ENCODE data around the gene PIK3R1.

The PIK3R1 gene

GRCh38 chr5:68257210-68257609, 41.7 kb downstream of the PIK3R1 start:
- no peak for DNase-seq (ENCODE audit: low read depth, low spot score)
- in situ Hi-C loops (cut with HindIII; ENCODE audit: low sequenced_read_pairs), result no loop called here
- no peak overlapping the region for H3K4me3 ChIP-seq (ENCODE audit: low read depth, low read length)
- TF ChIP-seq CTCF (IDR thresholded peaks at IDR 0.05; ENCODE audit: low read depth, low read length), result no peak

GRCh38 chr5:68258531-68258930, 43.0 kb downstream of the PIK3R1 start:
- no peak for DNase-seq (ENCODE audit: low read depth, low spot score)
- TF ChIP-seq CTCF (IDR thresholded peaks at IDR 0.05; ENCODE audit: low read depth, low read length), result no peak
- in situ Hi-C loops (cut with HindIII; ENCODE audit: low sequenced_read_pairs), result no loop called here
- no peak overlapping the region for H3K4me3 ChIP-seq (ENCODE audit: low read depth, low read length)

- H3K4me3 ChIP-seq (ENCODE audit: low read depth, low read length), result no peak overlapping the region
- no peak for DNase-seq (ENCODE audit: low read depth, low spot score)
- in situ Hi-C loops (cut with HindIII; ENCODE audit: low sequenced_read_pairs), result no loop called here
- TF ChIP-seq CTCF (IDR thresholded peaks at IDR 0.05; ENCODE audit: low read depth, low read length), result no peak
Observed at GRCh38 chr5:68259700-68260099, 44.1 kb downstream of the PIK3R1 start.

- H3K4me3 ChIP-seq (ENCODE audit: low read depth, low read length), result no peak overlapping the region
- in situ Hi-C loops (cut with HindIII; ENCODE audit: low sequenced_read_pairs), result no loop called here
- DNase-seq (ENCODE audit: low read depth, low spot score), result no peak
- no peak for TF ChIP-seq CTCF (IDR thresholded peaks at IDR 0.05; ENCODE audit: low read depth, low read length)
Observed at GRCh38 chr5:68260467-68260866, 44.9 kb downstream of the PIK3R1 start.

- in situ Hi-C loops (cut with HindIII; ENCODE audit: low sequenced_read_pairs), result no loop called here
- no peak for TF ChIP-seq CTCF (IDR thresholded peaks at IDR 0.05; ENCODE audit: low read depth, low read length)
- no peak for DNase-seq (ENCODE audit: low read depth, low spot score)
- no peak overlapping the region for H3K4me3 ChIP-seq (ENCODE audit: low read depth, low read length)
Observed at GRCh38 chr5:68261169-68261568, 45.6 kb downstream of the PIK3R1 start.

- in situ Hi-C loops (cut with HindIII; ENCODE audit: low sequenced_read_pairs), result no loop called here
- DNase-seq (ENCODE audit: low read depth, low spot score), result no peak
- H3K4me3 ChIP-seq (ENCODE audit: low read depth, low read length), result no peak overlapping the region
- peak; percentile 27 for TF ChIP-seq CTCF (IDR thresholded peaks at IDR 0.05; ENCODE audit: low read depth, low read length)
Observed at GRCh38 chr5:68261569-68262065, 46.1 kb downstream of the PIK3R1 start.
